K562 (cell line): ENCODE data around the gene TMTC2. TPM values are rescaled to one million over a fixed set of nuclear protein-coding genes. Genes with fewer than 3 reads are reported as not detected.

Experiments used
- CAMTA2 ChIP-seq: fragments of 250-450 bp; sonication (Bioruptor Pico); conservative IDR thresholded peaks from 2 replicates; pipeline ENCODE4 v1.5.1; 2022
- CCNT2 ChIP-seq: IDR thresholded peaks from 2 replicates; pipeline ENCODE4 v1.6.1; 2011; ENCODE audit warnings: borderline replicate concordance, low read depth, mild to moderate bottlenecking, moderate library complexity, mixed read lengths, low read length; ENCODE audit not compliant: insufficient read length; ENCODE audit errors: extremely low read depth
- CHCHD3 ChIP-seq: fragments of 250-450 bp; sonication (Bioruptor Pico); IDR thresholded peaks from 2 replicates; pipeline ENCODE4 v2.1.2; 2022; ENCODE audit warnings: mild to moderate bottlenecking
- CREB1 ChIP-seq, 2 experiments: sonication (generic) in 1 of 2; formaldehyde crosslinking in 1 of 2; IDR thresholded peaks; 2 replicates each; pipeline versions ENCODE4 v1.6.1 to v1.8.0; 2012 to 2022; ENCODE audit warnings: inconsistent platforms in 1 of 2, mild to moderate bottlenecking in 1 of 2, missing genetic modification reagents in 1 of 2, moderate library complexity in 1 of 2
- MCM7 ChIP-seq, 2 experiments: fragments of 450-650 bp; IDR thresholded peaks; 2 replicates each; pipeline ENCODE4 v1.6.1; 2016 to 2018
- NFXL1 ChIP-seq: fragments of 450-650 bp; formaldehyde crosslinking; IDR thresholded peaks from 2 replicates; pipeline ENCODE4 v1.4.0; 2021; ENCODE audit warnings: mild to moderate bottlenecking
- SREBF1 ChIP-seq: fragments of 150-350 bp; IDR thresholded peaks from 2 replicates; pipeline ENCODE4 v1.6.1; 2014; ENCODE audit warnings: antibody characterized with exemption, low read depth, low read length, borderline replicate concordance
- SRSF9 ChIP-seq: fragments of 200-400 bp; formaldehyde crosslinking; IDR thresholded peaks from 2 replicates; pipeline ENCODE4 v1.6.1; 2017; ENCODE audit warnings: low read depth, low read length, borderline replicate concordance
- TEAD1 ChIP-seq, 2 experiments: fragments of 450-650 bp in 1 of 2; sonication (generic) in 1 of 2; formaldehyde crosslinking; IDR thresholded peaks; 2 replicates each; pipeline versions ENCODE4 v1.4.0 to v1.8.0; 2020 to 2022; ENCODE audit warnings: mild to moderate bottlenecking in 2 of 2, missing genetic modification reagents in 1 of 2
- ZNF316 ChIP-seq: fragments of 450-650 bp; IDR thresholded peaks from 2 replicates; pipeline ENCODE4 v1.6.1; 2016
- polyA plus RNA-seq, 8 experiments: library from polyadenylated mRNA; depleted of rRNA in 4 of 8; stranded (reverse) in 5 of 8; unstranded in 3 of 8; fragments of >200 nt; fragmentation: Nextera tagmentation in 2 of 8; fragmentation: Illumina TruSeq in 1 of 8; extraction: Ambion mirVana in 2 of 8; extraction: Trizol in 1 of 8; gene quantifications; 2 replicates each; pipeline versions ENCODE4 v1.2.1 to v1.2.3, GENCODE V29; 2011 to 2014; ENCODE audit warnings: inconsistent platforms in 1 of 8, missing spikeins in 1 of 8
- total RNA-seq, 7 experiments: library from RNA; depleted of rRNA in 6 of 7; stranded (reverse); fragments of >200 nt in 6 of 7; fragmentation: Illumina TruSeq in 2 of 7; extraction: Trizol in 2 of 7; gene quantifications; 2 replicates each; pipeline versions ENCODE4 v1.2.1 to v1.2.3, GENCODE V29; 2011 to 2021; ENCODE audit warnings: low replicate concordance in 1 of 7
- TF ChIP-seq, protein P1 (sequence below): sonication (generic); formaldehyde crosslinking; IDR thresholded peaks from 2 replicates; pipeline ENCODE4 v1.8.1; 2023; ENCODE audit warnings: mild to moderate bottlenecking, missing genetic modification reagents
- TF ChIP-seq, protein P2 (sequence below): fragments of 450-650 bp; IDR thresholded peaks from 2 replicates; pipeline ENCODE4 v1.6.1; 2017; ENCODE audit warnings: antibody characterized with exemption

TMTC2 gene
- total and polyA plus RNA-seq, 9 of the 15 experiments (the other 6 are each of a cell fraction or from before 2014, with no cell fraction given), result 0.29 to 1.1 (median 0.55) TPM

DNA sequence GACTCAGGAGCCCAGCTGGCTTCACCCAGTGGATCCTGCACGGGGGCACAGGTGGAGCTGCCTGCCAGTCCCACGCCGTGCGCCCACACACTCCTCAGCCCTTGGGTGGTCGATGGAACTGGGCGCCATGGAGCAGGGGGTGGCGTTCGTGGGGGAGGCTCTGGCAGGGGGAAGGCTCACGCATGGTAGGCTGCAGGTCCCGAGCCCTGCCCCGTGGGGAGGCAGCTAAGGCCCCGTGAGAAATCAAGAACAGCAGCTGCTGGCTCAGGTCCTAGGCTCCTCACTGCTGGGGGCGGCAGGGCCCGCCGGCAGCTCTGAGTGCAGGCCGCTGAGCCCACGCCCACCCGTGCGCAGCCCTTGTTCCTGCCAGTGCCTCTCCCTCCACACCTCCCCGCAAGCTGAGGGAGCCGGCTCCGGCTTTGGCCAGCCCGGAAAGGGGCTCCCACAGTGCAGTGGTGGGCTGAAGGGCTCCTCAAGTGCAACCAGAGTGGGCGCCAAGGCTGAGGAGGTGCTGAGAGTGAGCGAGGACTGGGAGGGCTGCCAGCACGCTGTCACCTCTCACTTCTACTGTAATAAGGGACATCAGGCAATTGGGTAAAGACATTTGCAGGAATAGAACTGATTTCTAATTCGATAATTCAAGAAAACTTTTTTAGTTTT is 115.4 kb downstream of the TMTC2 start (continued):
- no peak for TF ChIP-seq MCM7 (IDR thresholded peaks at IDR 0.05)
- no peak for TF ChIP-seq CAMTA2
- TF ChIP-seq SREBF1, result no peak
- TF ChIP-seq, protein P1, sequence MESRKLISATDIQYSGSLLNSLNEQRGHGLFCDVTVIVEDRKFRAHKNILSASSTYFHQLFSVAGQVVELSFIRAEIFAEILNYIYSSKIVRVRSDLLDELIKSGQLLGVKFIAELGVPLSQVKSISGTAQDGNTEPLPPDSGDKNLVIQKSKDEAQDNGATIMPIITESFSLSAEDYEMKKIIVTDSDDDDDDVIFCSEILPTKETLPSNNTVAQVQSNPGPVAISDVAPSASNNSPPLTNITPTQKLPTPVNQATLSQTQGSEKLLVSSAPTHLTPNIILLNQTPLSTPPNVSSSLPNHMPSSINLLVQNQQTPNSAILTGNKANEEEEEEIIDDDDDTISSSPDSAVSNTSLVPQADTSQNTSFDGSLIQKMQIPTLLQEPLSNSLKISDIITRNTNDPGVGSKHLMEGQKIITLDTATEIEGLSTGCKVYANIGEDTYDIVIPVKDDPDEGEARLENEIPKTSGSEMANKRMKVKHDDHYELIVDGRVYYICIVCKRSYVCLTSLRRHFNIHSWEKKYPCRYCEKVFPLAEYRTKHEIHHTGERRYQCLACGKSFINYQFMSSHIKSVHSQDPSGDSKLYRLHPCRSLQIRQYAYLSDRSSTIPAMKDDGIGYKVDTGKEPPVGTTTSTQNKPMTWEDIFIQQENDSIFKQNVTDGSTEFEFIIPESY (CRISPR knock-in tag), result no peak
- no peak for TF ChIP-seq CHCHD3 (CRISPR knock-in tag)
- no peak for TF ChIP-seq NFXL1 (CRISPR knock-in tag)
- TF ChIP-seq TEAD1 (CRISPR knock-in tag; IDR thresholded peaks at IDR 0.05), result no peak
- TF ChIP-seq ZNF316, result no peak
- no peak for TF ChIP-seq CCNT2
- TF ChIP-seq, protein P2, sequence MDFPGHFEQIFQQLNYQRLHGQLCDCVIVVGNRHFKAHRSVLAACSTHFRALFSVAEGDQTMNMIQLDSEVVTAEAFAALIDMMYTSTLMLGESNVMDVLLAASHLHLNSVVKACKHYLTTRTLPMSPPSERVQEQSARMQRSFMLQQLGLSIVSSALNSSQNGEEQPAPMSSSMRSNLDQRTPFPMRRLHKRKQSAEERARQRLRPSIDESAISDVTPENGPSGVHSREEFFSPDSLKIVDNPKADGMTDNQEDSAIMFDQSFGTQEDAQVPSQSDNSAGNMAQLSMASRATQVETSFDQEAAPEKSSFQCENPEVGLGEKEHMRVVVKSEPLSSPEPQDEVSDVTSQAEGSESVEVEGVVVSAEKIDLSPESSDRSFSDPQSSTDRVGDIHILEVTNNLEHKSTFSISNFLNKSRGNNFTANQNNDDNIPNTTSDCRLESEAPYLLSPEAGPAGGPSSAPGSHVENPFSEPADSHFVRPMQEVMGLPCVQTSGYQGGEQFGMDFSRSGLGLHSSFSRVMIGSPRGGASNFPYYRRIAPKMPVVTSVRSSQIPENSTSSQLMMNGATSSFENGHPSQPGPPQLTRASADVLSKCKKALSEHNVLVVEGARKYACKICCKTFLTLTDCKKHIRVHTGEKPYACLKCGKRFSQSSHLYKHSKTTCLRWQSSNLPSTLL, result no peak
- TF ChIP-seq CREB1 (IDR thresholded peaks at IDR 0.05), result no peak
- no peak for TF ChIP-seq CREB1 (CRISPR knock-in tag; IDR thresholded peaks at IDR 0.05)
- TF ChIP-seq SRSF9, result no peak
